GM12875 (cell line): Measurements from ENCODE around the gene ERGIC3.

Source experiments
- H3K4me3 ChIP-seq: one replicate; pipeline ENCODE4 v1.5.1; 2011; ENCODE audit warnings: low read depth, low read length, control low read depth
- TF ChIP-seq, protein P1 (sequence below): IDR thresholded peaks from 2 replicates; pipeline ENCODE4 v1.5.1; 2011; ENCODE audit warnings: low read depth, mild to moderate bottlenecking, control low read depth, inconsistent platforms, low read length, moderate library complexity, borderline replicate concordance; ENCODE audit not compliant: insufficient read depth

ERGIC3 gene

DNA sequence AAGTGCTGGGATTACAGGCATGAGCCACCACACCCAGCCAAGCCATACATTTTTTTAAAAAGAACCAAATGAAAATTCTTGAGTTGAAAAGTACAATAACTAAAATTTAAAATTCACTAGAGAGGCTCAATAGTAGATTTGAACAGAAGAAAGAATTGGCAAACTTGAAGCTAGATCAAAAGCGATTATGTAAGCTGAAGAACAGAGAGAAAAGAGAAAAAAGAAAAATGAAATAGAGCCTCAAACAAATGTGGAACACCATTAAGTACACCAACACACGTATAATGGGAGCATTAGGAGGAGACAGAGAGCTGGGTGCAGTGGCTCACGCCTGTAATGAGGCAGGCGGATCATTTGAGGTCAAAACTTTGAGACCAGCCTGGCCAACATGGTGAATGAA, 31.0 kb downstream of the ERGIC3 start:
- TF ChIP-seq, protein P1, sequence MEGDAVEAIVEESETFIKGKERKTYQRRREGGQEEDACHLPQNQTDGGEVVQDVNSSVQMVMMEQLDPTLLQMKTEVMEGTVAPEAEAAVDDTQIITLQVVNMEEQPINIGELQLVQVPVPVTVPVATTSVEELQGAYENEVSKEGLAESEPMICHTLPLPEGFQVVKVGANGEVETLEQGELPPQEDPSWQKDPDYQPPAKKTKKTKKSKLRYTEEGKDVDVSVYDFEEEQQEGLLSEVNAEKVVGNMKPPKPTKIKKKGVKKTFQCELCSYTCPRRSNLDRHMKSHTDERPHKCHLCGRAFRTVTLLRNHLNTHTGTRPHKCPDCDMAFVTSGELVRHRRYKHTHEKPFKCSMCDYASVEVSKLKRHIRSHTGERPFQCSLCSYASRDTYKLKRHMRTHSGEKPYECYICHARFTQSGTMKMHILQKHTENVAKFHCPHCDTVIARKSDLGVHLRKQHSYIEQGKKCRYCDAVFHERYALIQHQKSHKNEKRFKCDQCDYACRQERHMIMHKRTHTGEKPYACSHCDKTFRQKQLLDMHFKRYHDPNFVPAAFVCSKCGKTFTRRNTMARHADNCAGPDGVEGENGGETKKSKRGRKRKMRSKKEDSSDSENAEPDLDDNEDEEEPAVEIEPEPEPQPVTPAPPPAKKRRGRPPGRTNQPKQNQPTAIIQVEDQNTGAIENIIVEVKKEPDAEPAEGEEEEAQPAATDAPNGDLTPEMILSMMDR, result no peak
- H3K4me3 ChIP-seq, result no peak overlapping the region

DNA sequence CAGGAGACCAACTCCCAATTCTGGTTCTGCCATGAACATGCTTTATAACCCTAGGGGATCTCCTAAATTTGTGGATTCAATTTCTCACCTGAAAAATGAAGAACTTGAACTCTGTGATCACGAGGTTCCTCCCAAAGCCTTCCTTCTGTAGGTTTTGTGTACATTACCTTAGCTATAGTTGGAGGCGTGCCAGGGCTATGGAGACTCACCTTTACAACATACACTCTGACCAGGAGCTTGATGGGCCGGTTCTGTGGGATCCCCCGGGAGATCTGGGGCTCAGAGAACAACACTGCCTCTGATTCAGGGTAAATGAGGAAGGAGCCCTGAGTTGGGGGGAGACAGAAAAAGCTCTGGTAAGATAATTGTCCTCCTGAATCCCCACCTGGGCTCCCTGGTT, 34.1 kb downstream of the ERGIC3 start:
- H3K4me3 ChIP-seq, result no peak overlapping the region
- TF ChIP-seq, protein P1, result no peak

DNA sequence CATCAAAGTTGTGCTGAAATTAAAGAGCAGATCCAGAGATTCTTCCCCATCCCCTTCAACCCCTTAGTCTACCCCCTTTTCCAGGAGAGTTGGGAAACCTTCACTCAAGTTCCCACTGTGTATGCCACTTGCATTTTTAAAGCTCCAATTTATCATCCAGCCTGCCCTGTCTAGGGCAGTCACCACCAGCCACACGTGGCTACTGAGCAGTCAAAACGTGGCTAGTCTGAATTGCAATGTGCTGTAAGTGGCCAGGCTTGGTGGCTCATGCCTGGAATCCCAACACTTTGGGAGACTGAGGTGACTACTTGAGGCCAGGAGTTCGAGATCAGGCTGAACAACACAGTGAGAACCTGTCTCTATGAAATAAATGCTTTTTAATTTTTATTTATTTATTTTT, 34.9 kb downstream of the ERGIC3 start:
- TF ChIP-seq, protein P1, result no peak
- no peak overlapping the region for H3K4me3 ChIP-seq

DNA sequence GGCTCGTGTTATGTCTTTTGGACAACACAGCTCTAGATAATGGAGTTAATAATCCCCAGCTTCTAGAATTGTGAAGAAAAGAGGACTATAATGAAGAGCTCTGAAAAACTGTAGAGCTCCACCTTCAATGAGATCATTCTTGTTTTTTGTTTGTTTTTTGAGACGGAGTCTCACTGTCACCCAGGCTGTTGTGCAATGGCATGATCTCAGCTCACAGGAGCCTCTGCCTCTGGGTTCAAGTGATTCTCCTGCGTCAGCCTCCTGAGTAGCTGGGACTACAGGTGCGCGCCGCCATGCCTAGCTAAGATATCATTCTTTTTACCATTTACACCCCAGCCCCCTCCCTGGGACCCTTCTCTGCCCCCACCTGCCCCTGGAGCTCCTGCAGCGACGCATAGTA, 36.6 kb downstream of the ERGIC3 start:
- TF ChIP-seq, protein P1, result no peak
- no peak overlapping the region for H3K4me3 ChIP-seq

DNA sequence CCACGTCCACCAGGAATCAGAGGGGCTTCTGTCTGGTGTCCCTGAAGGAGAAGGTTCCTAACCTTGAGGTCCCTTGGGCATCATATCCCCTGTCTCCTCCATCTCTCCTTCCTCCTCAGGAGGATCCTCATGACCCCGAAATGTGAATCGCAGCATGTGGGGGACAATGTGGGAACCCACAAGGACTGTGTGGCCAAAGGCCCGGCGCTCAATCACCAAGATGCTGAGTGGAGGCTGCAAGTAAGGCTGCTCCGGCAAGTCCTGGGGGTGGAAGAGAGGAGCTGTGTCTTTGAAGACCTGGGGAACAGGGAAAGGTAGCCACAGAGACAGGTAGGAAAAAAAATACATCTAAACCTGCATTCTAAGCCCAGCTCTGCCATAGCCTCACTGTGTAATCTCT, 37.3 kb downstream of the ERGIC3 start:
- no peak overlapping the region for H3K4me3 ChIP-seq
- TF ChIP-seq, protein P1, result no peak

DNA sequence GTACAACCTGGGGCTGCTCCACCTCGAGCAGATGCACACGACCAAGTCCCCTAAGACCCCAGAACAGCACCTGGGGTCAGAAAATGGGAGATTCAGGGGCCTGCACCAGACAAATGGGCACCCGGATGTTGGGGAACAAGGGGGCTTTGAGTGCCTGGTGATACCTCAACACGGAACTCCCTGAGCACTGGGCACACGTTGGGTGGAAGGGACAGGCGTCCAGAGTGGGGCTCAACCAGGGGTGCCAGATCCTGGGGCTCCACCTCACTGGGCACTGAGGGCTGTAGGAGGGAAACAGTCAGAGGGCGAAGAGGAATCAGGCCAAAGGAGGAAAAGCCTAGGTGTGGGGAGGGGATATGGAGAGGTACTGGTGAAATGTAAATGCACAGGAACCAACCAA, 40.3 kb downstream of the ERGIC3 start:
- TF ChIP-seq, protein P1, result no peak
- no peak overlapping the region for H3K4me3 ChIP-seq

DNA sequence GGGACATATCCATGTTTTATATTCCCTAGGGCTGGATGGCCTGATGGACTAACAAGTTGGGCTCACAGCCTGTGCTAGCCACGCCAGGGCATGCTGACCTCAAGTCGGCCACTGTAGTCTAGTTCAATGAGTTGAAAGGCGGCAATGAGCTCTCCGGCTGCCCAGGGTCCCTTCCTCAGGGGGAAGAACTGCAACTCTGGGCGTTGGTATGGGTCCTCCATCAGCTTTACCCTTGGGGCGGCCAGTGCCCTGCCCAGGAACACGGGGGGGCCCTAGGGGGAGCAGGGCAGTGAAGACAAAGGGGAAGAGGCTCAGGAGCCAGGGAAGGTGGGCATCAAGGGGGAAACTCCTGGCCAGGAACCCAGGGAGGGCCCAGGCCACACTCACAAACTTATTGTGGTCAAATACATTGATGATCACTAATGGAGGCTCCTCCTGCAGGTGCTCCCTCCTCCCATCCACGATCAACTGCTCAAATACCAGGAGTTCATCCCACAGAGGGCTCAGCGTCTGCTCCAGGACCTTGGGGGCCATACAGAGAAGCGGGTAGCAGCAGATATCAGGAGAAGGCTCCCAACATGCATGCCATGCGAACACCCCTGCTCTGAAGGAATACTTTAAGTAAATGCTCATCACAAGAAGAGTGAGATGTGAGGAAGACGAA, 41.0 kb downstream of the ERGIC3 start:
- H3K4me3 ChIP-seq, result no peak overlapping the region
- TF ChIP-seq, protein P1, result no peak
